Measurements from ENCODE around the gene ZBED6.
"Not testable (repeated sequence)": the region's sequence is repeated elsewhere in the genome, so short reads cannot be mapped to it uniquely, and the experiment has no call there.

ZBED6 gene

GRCh38 chr1:203795441-203796235 lies at the start of gene ZBED6, which contains the start of gene ZC3H11A:
TSS of gene ZBED6 (plus strand) at chr1:203795623. CDS start at chr1:203797523, 1,900 bp downstream.
TSS of gene ZC3H11A (plus strand) at chr1:203795623. CDS start at chr1:203817071, 21,448 bp downstream.
- DNase-seq (ENCODE audit: extremely low read depth, low read depth), result peak; percentile 93
- H3K4me3 ChIP-seq (replicated peaks; ENCODE audit: low read depth, low read length), result peak within 1 kb of the TSS; percentile 59
- TF ChIP-seq CTCF (IDR thresholded peaks at IDR 0.05; ENCODE audit: low read depth, low read length, missing control alignments), result no peak

- no peak overlapping the region for H3K4me3 ChIP-seq (replicated peaks; ENCODE audit: low read depth, low read length)
- DNase-seq (ENCODE audit: extremely low read depth, low read depth), result no peak
- no peak for TF ChIP-seq CTCF (IDR thresholded peaks at IDR 0.05; ENCODE audit: low read depth, low read length, missing control alignments)
Observed at GRCh38 chr1:203746281-203746680, 49.1 kb upstream of the ZBED6 start.

- DNase-seq (ENCODE audit: extremely low read depth, low read depth), result no peak
- H3K4me3 ChIP-seq (replicated peaks; ENCODE audit: low read depth, low read length), result no peak overlapping the region
- TF ChIP-seq CTCF (IDR thresholded peaks at IDR 0.05; ENCODE audit: low read depth, low read length, missing control alignments), result no peak
Observed at GRCh38 chr1:203751051-203751450, 44.4 kb upstream of the ZBED6 start.

- not testable (repeated sequence) for H3K4me3 ChIP-seq (replicated peaks; ENCODE audit: low read depth, low read length); DNase-seq (ENCODE audit: extremely low read depth, low read depth)
Observed at GRCh38 chr1:203751618-203752361, 43.6 kb upstream of the ZBED6 start.

- TF ChIP-seq CTCF (IDR thresholded peaks at IDR 0.05; ENCODE audit: low read depth, low read length, missing control alignments), result no peak
- H3K4me3 ChIP-seq (replicated peaks; ENCODE audit: low read depth, low read length), result no peak overlapping the region
- DNase-seq (ENCODE audit: extremely low read depth, low read depth), result no peak
Observed at GRCh38 chr1:203754455-203754864, 41.0 kb upstream of the ZBED6 start.

- no peak for DNase-seq (ENCODE audit: extremely low read depth, low read depth)
- H3K4me3 ChIP-seq (replicated peaks; ENCODE audit: low read depth, low read length), result no peak overlapping the region
- no peak for TF ChIP-seq CTCF (IDR thresholded peaks at IDR 0.05; ENCODE audit: low read depth, low read length, missing control alignments)
Observed at GRCh38 chr1:203756036-203756435, 39.4 kb upstream of the ZBED6 start.

- H3K4me3 ChIP-seq (replicated peaks; ENCODE audit: low read depth, low read length); DNase-seq (ENCODE audit: extremely low read depth, low read depth): not testable (repeated sequence)
Observed at GRCh38 chr1:203758749-203759148, 36.7 kb upstream of the ZBED6 start.

Data from HFF-Myc (cell line).